ENCODE results near the gene DSP. TPM values are rescaled to one million over a fixed set of nuclear protein-coding genes. Genes with fewer than 3 reads are reported as not detected.

Gene DSP
- total and polyA plus RNA-seq, 10 of the 15 experiments (the other 5 are each of a cell fraction or from before 2014, with no cell fraction given): under 0.01 to 0.36 (median 0.04) TPM; not detected in 4

DNA sequence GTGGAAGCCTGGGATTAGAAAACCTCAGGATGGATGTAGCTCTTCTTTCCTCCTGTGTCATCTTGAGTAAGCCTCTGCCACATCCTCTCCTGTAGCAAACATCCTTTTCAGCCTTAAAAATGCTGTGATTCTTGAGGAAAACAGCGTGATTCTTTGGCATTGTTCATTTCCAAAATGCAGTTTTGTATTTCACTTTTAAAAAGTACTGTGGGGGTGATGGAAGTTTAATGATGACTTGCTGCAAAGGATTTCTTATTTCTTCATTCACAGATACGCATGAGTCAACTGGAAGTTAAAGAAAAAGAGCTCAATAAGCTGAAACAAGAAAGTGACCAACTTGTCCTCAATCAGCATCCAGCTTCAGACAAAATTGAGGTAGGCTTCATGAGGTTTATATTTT lies 24.6 kb downstream of the DSP start:
- RAD21 ChIA-PET (ENCODE audit: unreplicated experiment): no interaction called here
- WGBS (ENCODE audit: insufficient coverage, insufficient replicate concordance, low lambda C conversion rate, missing lambda C conversion rate): 29% methylated on average over 2 of the region's 2 CpGs
- in situ Hi-C loops (cut with MboI): no loop called here

More for the DNA sequence above, 24.6 kb downstream of the DSP start:
- H3K9me3 ChIP-seq (replicated peaks; ENCODE audit: control insufficient read depth, insufficient read depth, low read length): no peaks in the 10 kb centered on the region
- H3K4me3 ChIP-seq: no peak overlapping the region
- H3K27me3 ChIP-seq (replicated peaks in 1 of 2; ENCODE audit: control insufficient read depth in 2 of 2, insufficient read depth in 2 of 2, low read length in 1 of 2): peaks cover 0 to 3% of the 10 kb centered on the region in 2 experiments; a peak in 2 of 4 replicates
- no peaks in the 10 kb centered on the region for H3K36me3 ChIP-seq (ENCODE audit: control insufficient read depth in 2 of 2, insufficient read depth in 2 of 2, low read length in 1 of 2)
- SMC1A ChIA-PET (ENCODE audit: uncharacterized antibody, unreplicated experiment): no interaction called here
- H3K79me2 ChIP-seq (ENCODE audit: control insufficient read depth, insufficient read depth, low read length): no peaks in the 10 kb centered on the region
- no peak for TF ChIP-seq IRF4 (IDR thresholded peaks at IDR 0.05; ENCODE audit: low read depth, low read length)
- no peak for TF ChIP-seq ZNF217 (IDR thresholded peaks at IDR 0.05)
- TF ChIP-seq BMI1 (IDR thresholded peaks at IDR 0.05; ENCODE audit: borderline replicate concordance): no peak
- TF ChIP-seq CEBPZ (IDR thresholded peaks at IDR 0.05; ENCODE audit: low read depth, low read length): no peak
- no peak for TF ChIP-seq ETV6 (conservative IDR thresholded peaks at IDR 0.05 in 1 of 2, IDR thresholded peaks at IDR 0.05 in 1 of 2; ENCODE audit: borderline replicate concordance in 1 of 2, low read depth in 1 of 2)
- no peak for TF ChIP-seq MTA3 (IDR thresholded peaks at IDR 0.05; ENCODE audit: borderline replicate concordance, low read length)
- TF ChIP-seq SMAD1 (IDR thresholded peaks at IDR 0.05; ENCODE audit: low read depth, partially characterized antibody): no peak
- TF ChIP-seq ZZZ3 (IDR thresholded peaks at IDR 0.05; ENCODE audit: control insufficient read depth, insufficient read length, low read depth): no peak
- TF ChIP-seq RBBP5 (conservative IDR thresholded peaks at IDR 0.05): no peak
- TF ChIP-seq NR2C2 (IDR thresholded peaks at IDR 0.05; ENCODE audit: borderline replicate concordance, control insufficient read depth, insufficient read length, low read depth): no peak
- no peak for TF ChIP-seq MEF2A (IDR thresholded peaks at IDR 0.05; ENCODE audit: insufficient read depth, low read depth, low read length)
- TF ChIP-seq, protein P1, sequence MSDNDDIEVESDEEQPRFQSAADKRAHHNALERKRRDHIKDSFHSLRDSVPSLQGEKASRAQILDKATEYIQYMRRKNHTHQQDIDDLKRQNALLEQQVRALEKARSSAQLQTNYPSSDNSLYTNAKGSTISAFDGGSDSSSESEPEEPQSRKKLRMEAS (IDR thresholded peaks at IDR 0.05; ENCODE audit: low read depth, low read length): no peak
- no peak for TF ChIP-seq GATAD2B (conservative IDR thresholded peaks at IDR 0.05; ENCODE audit: low read depth)
- TF ChIP-seq ZBTB11 (CRISPR knock-in tag; IDR thresholded peaks at IDR 0.05): no peak
- no peak for TF ChIP-seq POU2F2 (IDR thresholded peaks at IDR 0.05; ENCODE audit: borderline replicate concordance, low read depth, low read length)
- no peak for TF ChIP-seq EP300 (IDR thresholded peaks at IDR 0.05; ENCODE audit: borderline replicate concordance in 1 of 2, control insufficient read depth in 1 of 2, low read depth in 2 of 2, low read length in 2 of 2)
- no peak for TF ChIP-seq CHD4 (IDR thresholded peaks at IDR 0.05)
- TF ChIP-seq NR2F1 (conservative IDR thresholded peaks at IDR 0.05): no peak
- ATAC-seq: no peak
- CTCF ChIA-PET: interaction anchor here (1.2 kb wide), 1 partner anchor 32 kb away, joined by 3 read pairs; no protein-coding TSS in a partner anchor
- H4K20me1 ChIP-seq (ENCODE audit: control insufficient read depth, insufficient read depth): no peaks in the 10 kb centered on the region
- no peak for DNase-seq (ENCODE audit: low read depth, low spot score)
- H2AFZ ChIP-seq (ENCODE audit: control insufficient read depth, low read depth, low read length): no peak overlapping the region
- H3K27ac ChIP-seq (ENCODE audit: control insufficient read depth, insufficient read depth): no peak overlapping the region
- intact Hi-C loops (cut with micrococcal nuclease; ENCODE audit: unreplicated experiment): no loop called here
- no peak overlapping the region for H3K4me2 ChIP-seq (ENCODE audit: control insufficient read depth, insufficient read depth)
- POLR2A ChIA-PET: no interaction called here
- BruUV-seq (replicated peaks): no TSS peak
- H3K4me1 ChIP-seq (ENCODE audit: control insufficient read depth, insufficient read depth, low read length): no peaks in the 10 kb centered on the region
- no peak overlapping the region for H3K9ac ChIP-seq (ENCODE audit: control insufficient read depth, insufficient read depth, low read length)
- no peak for FAIRE-seq
